OCI-LY7 (cell line): ENCODE data around the gene HDAC4. TPM values are rescaled to one million over a fixed set of nuclear protein-coding genes. Genes with fewer than 3 reads are reported as not detected.

Experiments
- BruUV-seq: library from RNA; stranded (reverse); fragments of 400-500 nt; replicated peaks from 2 replicates; lab custom pipeline; 2021; lab: Mats Ljungman, UMichigan
- CTCF ChIA-PET: fragments of 300-600 bp; sonication (Branson Sonifier 250); formaldehyde crosslinking; loops from one replicate; lab custom pipeline; 2022; ENCODE audit warnings: antibody characterized with exemption; ENCODE audit not compliant: unreplicated experiment; lab: Charles Lee
- POLR2A ChIA-PET: fragments of 300-600 bp; sonication (Branson Sonifier 250); formaldehyde crosslinking; loops from one replicate; lab custom pipeline; 2022; ENCODE audit warnings: antibody characterized with exemption; lab: Charles Lee
- DNase-seq: peaks from one replicate; pipeline ENCODE4 v3.0.0-alpha.2; 2015; ENCODE audit warnings: low spot score
- H2AFZ ChIP-seq: fragments of 200-600 bp; sonication (generic), shearing (Covaris generic); 2 replicates; pipeline ENCODE4 v1.6.1; 2014; ENCODE audit warnings: mild to moderate bottlenecking, antibody characterized with exemption, low read length, moderate library complexity
- H3K27ac ChIP-seq: fragments of 200-600 bp; sonication (generic); 2 replicates; pipeline ENCODE4 v1.5.1; 2014; ENCODE audit warnings: mixed run types, low read depth, mild to moderate bottlenecking, moderate library complexity, low read length, inconsistent platforms; ENCODE audit not compliant: poor library complexity, severe bottlenecking
- H3K36me3 ChIP-seq: fragments of 200-600 bp; sonication (generic); 2 replicates; pipeline ENCODE4 v1.6.1; 2014; ENCODE audit warnings: mild to moderate bottlenecking, antibody characterized with exemption, low read length, moderate library complexity, mixed read lengths; ENCODE audit not compliant: insufficient read depth
- H3K4me1 ChIP-seq: fragments of 200-600 bp; sonication (generic); 2 replicates; pipeline ENCODE4 v1.5.1; 2014; ENCODE audit warnings: mild to moderate bottlenecking, low read length; ENCODE audit not compliant: insufficient read depth, poor library complexity, severe bottlenecking
- H3K4me2 ChIP-seq: fragments of 200-600 bp; sonication (generic); 2 replicates; pipeline ENCODE4 v1.6.1; 2014; ENCODE audit warnings: mild to moderate bottlenecking, low read length
- H3K4me3 ChIP-seq: fragments of 200-600 bp; sonication (generic); 2 replicates; pipeline ENCODE4 v1.5.1; 2014; ENCODE audit warnings: mild to moderate bottlenecking, low read depth, low read length; ENCODE audit not compliant: poor library complexity, severe bottlenecking
- H3K79me2 ChIP-seq: fragments of 200-600 bp; sonication (generic); 2 replicates; pipeline ENCODE4 v1.6.1; 2016; ENCODE audit warnings: low read depth, mild to moderate bottlenecking, low read length, moderate library complexity, mixed read lengths; ENCODE audit not compliant: insufficient read depth
- H3K9me2 ChIP-seq: fragments of 200-600 bp; sonication (generic); 2 replicates; pipeline ENCODE4 v1.6.1; 2016; ENCODE audit warnings: mild to moderate bottlenecking, low read length, mixed read lengths; ENCODE audit not compliant: insufficient read depth
- H3K9me3 ChIP-seq: fragments of 200-600 bp; sonication (generic); 2 replicates; pipeline ENCODE4 v1.6.1; 2014; ENCODE audit warnings: mild to moderate bottlenecking, mixed run types, low read length, mixed read lengths
- H4K20me1 ChIP-seq: fragments of 200-600 bp; sonication (generic); 2 replicates; pipeline ENCODE4 v1.6.1; 2014; ENCODE audit warnings: mild to moderate bottlenecking, antibody characterized with exemption, low read length, moderate library complexity, mixed read lengths; ENCODE audit not compliant: insufficient read depth
- CTCF ChIP-seq: fragments of 200-600 bp; sonication (generic); conservative IDR thresholded peaks from 2 replicates; pipeline ENCODE4 v1.5.1; 2014; ENCODE audit warnings: mild to moderate bottlenecking, antibody characterized with exemption, low read length, moderate library complexity, mixed read lengths
- EZH2phosphoT487 ChIP-seq: fragments of 200-600 bp; sonication (generic); IDR thresholded peaks from 2 replicates; pipeline ENCODE4 v1.6.1; 2018; ENCODE audit warnings: low read depth, borderline replicate concordance, mild to moderate bottlenecking, mixed run types, antibody characterized with exemption, low read length, moderate library complexity, mixed read lengths
- intact Hi-C: fragments of 100-400 bp; cut with micrococcal nuclease; formaldehyde crosslinking; loops from one replicate; pipeline ENCODE4 v1.10.0; 2022; ENCODE audit not compliant: unreplicated experiment
- total RNA-seq, 2 experiments: library from RNA; depleted of rRNA in 1 of 2; stranded (reverse); fragments of >200 nt in 1 of 2; shearing (Covaris generic) in 1 of 2; gene quantifications; 2 replicates each; pipeline ENCODE4 v1.2.3, GENCODE V29; 2014 to 2022

HDAC4 gene
- total RNA-seq, 2 experiments from 2014 or later = 10.2 to 20.6 TPM

GRCh38 chr2:239012936-239013677, 387.7 kb downstream of the HDAC4 start:
- H3K9me3 ChIP-seq = no peaks in the 10 kb centered on the region
- no TSS peak for BruUV-seq
- ChIA-PET CTCF (no interaction called here), POLR2A (no interaction called here)
- no peak overlapping the region for H3K4me3 ChIP-seq
- no peaks in the 10 kb centered on the region for H3K4me1 ChIP-seq
- no peaks in the 10 kb centered on the region for H3K79me2 ChIP-seq
- no peak for TF ChIP-seq CTCF
- no peak for TF ChIP-seq EZH2phosphoT487
- no peak overlapping the region for H3K27ac ChIP-seq
- H3K36me3 ChIP-seq = no peaks in the 10 kb centered on the region
- no peak overlapping the region for H2AFZ ChIP-seq
- H3K9me2 ChIP-seq = no peaks in the 10 kb centered on the region
- no peak overlapping the region for H3K4me2 ChIP-seq
- no peaks in the 10 kb centered on the region for H4K20me1 ChIP-seq
- intact Hi-C loops = no loop called here
- no peak for DNase-seq

DNA sequence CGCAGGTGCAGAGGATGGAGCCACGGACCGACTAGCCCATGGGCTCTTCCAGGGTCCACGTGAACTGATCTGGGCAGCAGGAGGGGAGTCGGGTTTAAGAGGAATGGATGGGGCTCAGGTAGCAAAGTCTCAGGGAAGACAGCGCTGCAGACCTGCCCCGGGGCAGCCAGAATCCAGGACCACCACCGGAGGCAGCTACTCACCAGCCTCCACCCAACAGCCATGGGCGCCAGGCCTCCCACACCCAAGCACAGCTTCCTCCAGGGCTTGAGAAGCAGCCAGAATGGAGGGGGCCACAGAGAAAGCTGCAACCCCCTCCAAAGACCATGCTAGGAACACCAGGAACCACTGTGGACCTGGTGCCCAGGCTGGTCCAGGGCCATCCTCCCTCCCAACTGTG, 388.6 kb downstream of the HDAC4 start:
- POLR2A ChIA-PET = no interaction called here
- DNase-seq = no peak
- Histone ChIP-seq H2AFZ (no peak overlapping the region), H3K9me3 (no peaks in the 10 kb centered on the region), H3K36me3 (no peaks in the 10 kb centered on the region), H3K9me2 (no peaks in the 10 kb centered on the region), H3K27ac (no peak overlapping the region), H3K4me1 (no peaks in the 10 kb centered on the region), H3K4me2 (no peak overlapping the region), H4K20me1 (no peaks in the 10 kb centered on the region), H3K4me3 (no peak overlapping the region), H3K79me2 (no peaks in the 10 kb centered on the region)
- intact Hi-C loops = no loop called here
- no peak for TF ChIP-seq CTCF
- TF ChIP-seq EZH2phosphoT487 = no peak
- CTCF ChIA-PET = no interaction called here
- BruUV-seq = no TSS peak

DNA sequence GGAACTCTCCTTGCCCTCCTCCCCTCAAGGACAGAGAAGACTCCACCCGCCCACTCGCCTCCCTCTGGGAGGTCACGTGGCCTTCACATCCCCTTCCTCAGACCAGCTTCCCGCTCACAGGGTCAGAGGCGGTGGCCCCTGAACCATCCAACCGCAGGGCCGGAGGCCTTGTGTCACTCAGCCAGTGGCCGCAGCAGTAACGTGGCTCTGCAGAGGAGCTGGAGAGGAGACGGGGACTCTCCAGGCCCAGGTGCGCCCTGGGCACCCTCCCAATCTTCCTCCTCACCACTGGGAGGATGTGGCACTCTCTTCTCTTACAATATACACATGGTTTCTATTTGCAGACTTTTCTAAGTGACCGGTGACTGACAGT, 391.2 kb downstream of the HDAC4 start:
- Histone ChIP-seq H3K9me3 (no peaks in the 10 kb centered on the region), H3K79me2 (no peaks in the 10 kb centered on the region), H3K9me2 (no peaks in the 10 kb centered on the region), H3K4me1 (no peaks in the 10 kb centered on the region), H3K27ac (no peak overlapping the region), H3K4me3 (no peak overlapping the region), H2AFZ (no peak overlapping the region), H3K36me3 (no peaks in the 10 kb centered on the region), H4K20me1 (no peaks in the 10 kb centered on the region), H3K4me2 (no peak overlapping the region)
- ChIA-PET CTCF (no interaction called here), POLR2A (no interaction called here)
- TF ChIP-seq EZH2phosphoT487 (no peak), CTCF (no peak)
- no TSS peak for BruUV-seq
- intact Hi-C loops = no loop called here
- DNase-seq = no peak
